Measurements from ENCODE around the gene PSG1.
"Not testable (repeated sequence)": the region's sequence is repeated elsewhere in the genome, so short reads cannot be mapped to it uniquely, and the experiment has no call there.

DNA sequence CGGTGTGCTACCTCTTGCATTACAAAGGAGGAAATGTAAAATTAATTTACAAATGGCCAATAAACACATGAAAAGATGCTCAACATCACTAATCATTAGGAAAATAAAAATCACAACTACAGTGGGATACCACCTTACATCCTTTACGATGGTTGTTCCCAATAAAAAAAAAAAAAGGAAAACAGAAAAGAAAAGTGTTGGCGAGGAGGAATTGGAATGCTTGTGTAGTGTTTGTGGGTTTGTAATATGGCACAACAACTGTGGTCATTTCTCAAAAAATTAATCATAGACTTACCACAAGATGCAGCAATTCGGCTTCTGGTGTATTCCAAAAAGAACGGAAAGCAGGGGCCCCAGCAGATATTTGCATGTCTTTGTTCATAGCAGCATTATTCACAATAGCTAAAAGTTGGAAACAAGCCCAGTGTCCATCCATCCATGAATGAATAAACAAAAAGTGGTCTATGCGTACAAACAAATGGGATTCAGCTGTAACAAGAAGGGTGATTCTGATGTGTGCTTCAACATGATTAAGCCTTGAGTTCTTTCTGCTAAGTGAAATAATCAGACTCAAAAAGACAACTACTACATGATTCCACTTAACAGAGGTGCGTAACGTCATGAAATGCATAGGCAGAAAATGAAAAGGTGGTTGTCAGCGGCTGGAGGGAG is 58.1 kb downstream of the PSG1 start:
- TF ChIP-seq GABPA (IDR thresholded peaks at IDR 0.05 in 1 of 2, conservative IDR thresholded peaks at IDR 0.05 in 1 of 2); TAF1 (conservative IDR thresholded peaks at IDR 0.05); JUND (IDR thresholded peaks at IDR 0.05); RAD21 (IDR thresholded peaks at IDR 0.05); RXRA (IDR thresholded peaks at IDR 0.05): not testable (repeated sequence)
- TF ChIP-seq, protein P1, sequence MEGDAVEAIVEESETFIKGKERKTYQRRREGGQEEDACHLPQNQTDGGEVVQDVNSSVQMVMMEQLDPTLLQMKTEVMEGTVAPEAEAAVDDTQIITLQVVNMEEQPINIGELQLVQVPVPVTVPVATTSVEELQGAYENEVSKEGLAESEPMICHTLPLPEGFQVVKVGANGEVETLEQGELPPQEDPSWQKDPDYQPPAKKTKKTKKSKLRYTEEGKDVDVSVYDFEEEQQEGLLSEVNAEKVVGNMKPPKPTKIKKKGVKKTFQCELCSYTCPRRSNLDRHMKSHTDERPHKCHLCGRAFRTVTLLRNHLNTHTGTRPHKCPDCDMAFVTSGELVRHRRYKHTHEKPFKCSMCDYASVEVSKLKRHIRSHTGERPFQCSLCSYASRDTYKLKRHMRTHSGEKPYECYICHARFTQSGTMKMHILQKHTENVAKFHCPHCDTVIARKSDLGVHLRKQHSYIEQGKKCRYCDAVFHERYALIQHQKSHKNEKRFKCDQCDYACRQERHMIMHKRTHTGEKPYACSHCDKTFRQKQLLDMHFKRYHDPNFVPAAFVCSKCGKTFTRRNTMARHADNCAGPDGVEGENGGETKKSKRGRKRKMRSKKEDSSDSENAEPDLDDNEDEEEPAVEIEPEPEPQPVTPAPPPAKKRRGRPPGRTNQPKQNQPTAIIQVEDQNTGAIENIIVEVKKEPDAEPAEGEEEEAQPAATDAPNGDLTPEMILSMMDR (IDR thresholded peaks at IDR 0.05; ENCODE audit: low read depth, low read length, missing input control) = not testable (repeated sequence)
- TF ChIP-seq, protein P2, sequence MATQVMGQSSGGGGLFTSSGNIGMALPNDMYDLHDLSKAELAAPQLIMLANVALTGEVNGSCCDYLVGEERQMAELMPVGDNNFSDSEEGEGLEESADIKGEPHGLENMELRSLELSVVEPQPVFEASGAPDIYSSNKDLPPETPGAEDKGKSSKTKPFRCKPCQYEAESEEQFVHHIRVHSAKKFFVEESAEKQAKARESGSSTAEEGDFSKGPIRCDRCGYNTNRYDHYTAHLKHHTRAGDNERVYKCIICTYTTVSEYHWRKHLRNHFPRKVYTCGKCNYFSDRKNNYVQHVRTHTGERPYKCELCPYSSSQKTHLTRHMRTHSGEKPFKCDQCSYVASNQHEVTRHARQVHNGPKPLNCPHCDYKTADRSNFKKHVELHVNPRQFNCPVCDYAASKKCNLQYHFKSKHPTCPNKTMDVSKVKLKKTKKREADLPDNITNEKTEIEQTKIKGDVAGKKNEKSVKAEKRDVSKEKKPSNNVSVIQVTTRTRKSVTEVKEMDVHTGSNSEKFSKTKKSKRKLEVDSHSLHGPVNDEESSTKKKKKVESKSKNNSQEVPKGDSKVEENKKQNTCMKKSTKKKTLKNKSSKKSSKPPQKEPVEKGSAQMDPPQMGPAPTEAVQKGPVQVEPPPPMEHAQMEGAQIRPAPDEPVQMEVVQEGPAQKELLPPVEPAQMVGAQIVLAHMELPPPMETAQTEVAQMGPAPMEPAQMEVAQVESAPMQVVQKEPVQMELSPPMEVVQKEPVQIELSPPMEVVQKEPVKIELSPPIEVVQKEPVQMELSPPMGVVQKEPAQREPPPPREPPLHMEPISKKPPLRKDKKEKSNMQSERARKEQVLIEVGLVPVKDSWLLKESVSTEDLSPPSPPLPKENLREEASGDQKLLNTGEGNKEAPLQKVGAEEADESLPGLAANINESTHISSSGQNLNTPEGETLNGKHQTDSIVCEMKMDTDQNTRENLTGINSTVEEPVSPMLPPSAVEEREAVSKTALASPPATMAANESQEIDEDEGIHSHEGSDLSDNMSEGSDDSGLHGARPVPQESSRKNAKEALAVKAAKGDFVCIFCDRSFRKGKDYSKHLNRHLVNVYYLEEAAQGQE (IDR thresholded peaks at IDR 0.05) = not testable (repeated sequence)
- TF ChIP-seq, protein P3, sequence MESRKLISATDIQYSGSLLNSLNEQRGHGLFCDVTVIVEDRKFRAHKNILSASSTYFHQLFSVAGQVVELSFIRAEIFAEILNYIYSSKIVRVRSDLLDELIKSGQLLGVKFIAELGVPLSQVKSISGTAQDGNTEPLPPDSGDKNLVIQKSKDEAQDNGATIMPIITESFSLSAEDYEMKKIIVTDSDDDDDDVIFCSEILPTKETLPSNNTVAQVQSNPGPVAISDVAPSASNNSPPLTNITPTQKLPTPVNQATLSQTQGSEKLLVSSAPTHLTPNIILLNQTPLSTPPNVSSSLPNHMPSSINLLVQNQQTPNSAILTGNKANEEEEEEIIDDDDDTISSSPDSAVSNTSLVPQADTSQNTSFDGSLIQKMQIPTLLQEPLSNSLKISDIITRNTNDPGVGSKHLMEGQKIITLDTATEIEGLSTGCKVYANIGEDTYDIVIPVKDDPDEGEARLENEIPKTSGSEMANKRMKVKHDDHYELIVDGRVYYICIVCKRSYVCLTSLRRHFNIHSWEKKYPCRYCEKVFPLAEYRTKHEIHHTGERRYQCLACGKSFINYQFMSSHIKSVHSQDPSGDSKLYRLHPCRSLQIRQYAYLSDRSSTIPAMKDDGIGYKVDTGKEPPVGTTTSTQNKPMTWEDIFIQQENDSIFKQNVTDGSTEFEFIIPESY (IDR thresholded peaks at IDR 0.05) = not testable (repeated sequence)
- TF ChIP-seq, protein P4, sequence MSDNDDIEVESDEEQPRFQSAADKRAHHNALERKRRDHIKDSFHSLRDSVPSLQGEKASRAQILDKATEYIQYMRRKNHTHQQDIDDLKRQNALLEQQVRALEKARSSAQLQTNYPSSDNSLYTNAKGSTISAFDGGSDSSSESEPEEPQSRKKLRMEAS (IDR thresholded peaks at IDR 0.05) = not testable (repeated sequence)
- TF ChIP-seq, protein P5, sequence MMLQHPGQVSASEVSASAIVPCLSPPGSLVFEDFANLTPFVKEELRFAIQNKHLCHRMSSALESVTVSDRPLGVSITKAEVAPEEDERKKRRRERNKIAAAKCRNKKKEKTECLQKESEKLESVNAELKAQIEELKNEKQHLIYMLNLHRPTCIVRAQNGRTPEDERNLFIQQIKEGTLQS (IDR thresholded peaks at IDR 0.05) = not testable (repeated sequence)

Data from liver (tissue), 3 donors.